ENCODE data around the gene ATP6V0A1.
"Not testable (repeated sequence)": the region's sequence is repeated elsewhere in the genome, so short reads cannot be mapped to it uniquely, and the experiment has no call there.

Gene ATP6V0A1

DNA sequence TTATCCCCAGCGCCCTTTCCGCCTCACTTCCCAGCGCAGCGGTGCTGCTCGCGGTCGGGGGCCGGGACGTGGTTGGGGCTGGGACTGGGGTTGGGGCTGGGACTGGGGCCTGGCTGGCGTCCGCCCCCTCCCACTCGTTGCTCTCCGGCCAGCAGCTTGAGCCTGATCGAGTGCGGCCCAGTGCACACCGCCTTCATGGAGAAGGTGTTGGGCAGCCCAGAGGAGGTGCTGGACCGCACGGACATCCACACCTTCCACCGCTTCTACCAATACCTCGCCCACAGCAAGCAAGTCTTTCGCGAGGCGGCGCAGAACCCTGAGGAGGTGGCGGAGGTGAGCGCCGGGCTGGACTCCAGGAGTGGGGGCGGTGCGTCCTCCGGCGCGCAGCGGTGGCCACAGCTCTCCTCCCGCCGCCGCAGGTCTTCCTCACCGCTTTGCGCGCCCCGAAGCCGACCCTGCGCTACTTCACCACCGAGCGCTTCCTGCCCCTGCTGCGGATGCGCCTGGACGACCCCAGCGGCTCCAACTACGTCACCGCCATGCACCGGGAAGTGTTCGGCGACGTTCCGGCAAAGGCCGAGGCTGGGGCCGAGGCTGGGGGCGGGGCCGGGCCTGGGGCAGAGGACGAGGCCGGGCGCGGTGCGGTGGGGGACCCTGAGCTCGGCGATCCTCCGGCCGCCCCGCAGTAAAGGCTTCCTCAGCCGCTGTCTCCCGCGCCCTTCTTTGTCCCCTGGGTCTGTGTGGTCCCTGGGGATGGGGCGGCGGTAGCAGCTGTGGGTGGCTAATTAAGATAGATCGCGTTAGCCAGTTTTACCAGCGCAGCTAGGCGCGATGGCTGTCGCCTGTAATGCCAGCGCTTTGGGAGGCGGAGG, 95.8 kb downstream of the ATP6V0A1 start:
- TF ChIP-seq, protein P1, sequence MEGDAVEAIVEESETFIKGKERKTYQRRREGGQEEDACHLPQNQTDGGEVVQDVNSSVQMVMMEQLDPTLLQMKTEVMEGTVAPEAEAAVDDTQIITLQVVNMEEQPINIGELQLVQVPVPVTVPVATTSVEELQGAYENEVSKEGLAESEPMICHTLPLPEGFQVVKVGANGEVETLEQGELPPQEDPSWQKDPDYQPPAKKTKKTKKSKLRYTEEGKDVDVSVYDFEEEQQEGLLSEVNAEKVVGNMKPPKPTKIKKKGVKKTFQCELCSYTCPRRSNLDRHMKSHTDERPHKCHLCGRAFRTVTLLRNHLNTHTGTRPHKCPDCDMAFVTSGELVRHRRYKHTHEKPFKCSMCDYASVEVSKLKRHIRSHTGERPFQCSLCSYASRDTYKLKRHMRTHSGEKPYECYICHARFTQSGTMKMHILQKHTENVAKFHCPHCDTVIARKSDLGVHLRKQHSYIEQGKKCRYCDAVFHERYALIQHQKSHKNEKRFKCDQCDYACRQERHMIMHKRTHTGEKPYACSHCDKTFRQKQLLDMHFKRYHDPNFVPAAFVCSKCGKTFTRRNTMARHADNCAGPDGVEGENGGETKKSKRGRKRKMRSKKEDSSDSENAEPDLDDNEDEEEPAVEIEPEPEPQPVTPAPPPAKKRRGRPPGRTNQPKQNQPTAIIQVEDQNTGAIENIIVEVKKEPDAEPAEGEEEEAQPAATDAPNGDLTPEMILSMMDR (IDR thresholded peaks at IDR 0.05; ENCODE audit: low read depth, low read length): no peak
- peak; percentile 67 to 83 for DNase-seq (ENCODE audit: low read depth in 2 of 2)
- H3K4me3 ChIP-seq (replicated peaks in 1 of 2; ENCODE audit: low read depth in 2 of 2, low read length in 2 of 2): peak overlapping the region; percentile 84 to 86

DNA sequence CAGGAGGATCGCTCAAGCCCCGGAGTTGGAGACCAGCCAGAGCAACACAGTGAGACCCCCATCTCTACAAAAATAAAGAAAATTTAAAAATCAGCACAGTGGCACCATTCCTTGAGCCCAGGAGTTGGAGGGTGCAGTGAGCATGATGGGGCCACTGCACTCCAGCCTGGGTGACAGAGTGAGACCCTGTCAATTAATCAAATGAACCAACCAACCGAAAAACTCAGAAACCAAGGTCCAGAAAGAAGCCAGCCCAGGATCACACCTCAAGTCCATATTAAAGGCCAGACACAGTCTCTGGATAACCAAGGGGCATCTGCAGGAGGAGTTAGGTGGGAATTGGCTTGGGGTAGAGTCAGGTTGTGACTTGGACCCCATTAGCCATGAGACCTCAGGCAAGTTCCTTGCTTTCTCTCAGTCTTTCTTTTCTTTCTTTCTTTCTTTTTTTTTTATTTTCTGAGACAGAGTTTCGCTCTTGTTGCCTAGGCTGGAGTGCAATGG, 96.5 kb downstream of the ATP6V0A1 start:
- TF ChIP-seq, protein P1 (IDR thresholded peaks at IDR 0.05; ENCODE audit: low read depth, low read length): no peak
- DNase-seq (ENCODE audit: low read depth in 2 of 2): no peak
- H3K4me3 ChIP-seq (replicated peaks in 1 of 2; ENCODE audit: low read depth in 2 of 2, low read length in 2 of 2): peak overlapping the region; percentile 84 to 86

DNA sequence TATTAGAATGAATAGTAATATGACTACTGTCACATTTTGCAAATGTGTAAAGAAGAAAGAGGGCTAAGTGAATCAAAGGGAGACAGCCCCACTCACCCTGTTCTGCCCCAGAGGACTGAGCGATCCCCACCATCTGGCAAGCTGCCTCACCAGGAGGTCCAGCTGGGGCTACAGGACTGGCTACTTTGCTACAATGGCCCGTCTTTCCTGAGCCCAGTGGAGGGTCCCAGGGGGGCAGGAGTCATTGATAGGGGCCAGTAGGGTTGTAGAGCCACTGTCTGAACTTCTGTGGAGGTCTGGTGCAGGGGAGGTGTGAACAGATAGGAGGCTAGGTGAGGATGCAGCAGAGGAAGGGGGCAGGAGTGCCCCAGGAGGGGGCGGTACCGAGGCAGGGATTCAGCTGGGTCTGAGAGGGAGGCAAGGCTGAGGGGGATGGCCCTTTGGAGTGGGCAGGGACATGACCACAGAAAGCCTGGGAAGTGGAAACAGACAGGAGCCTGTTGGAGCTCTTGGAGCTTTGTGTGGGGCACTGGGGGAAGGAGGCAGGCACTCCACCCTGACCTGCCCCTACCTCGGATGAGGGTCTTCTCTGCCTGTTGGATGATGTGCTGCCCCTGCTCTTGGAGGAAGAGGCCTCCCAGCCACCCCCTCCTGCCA, 97.4 kb downstream of the ATP6V0A1 start:
- TF ChIP-seq, protein P1 (IDR thresholded peaks at IDR 0.05; ENCODE audit: low read depth, low read length): peak; percentile 6
- not testable (repeated sequence) for DNase-seq (ENCODE audit: low read depth in 2 of 2); H3K4me3 ChIP-seq (replicated peaks in 1 of 2; ENCODE audit: low read depth in 2 of 2, low read length in 2 of 2)

DNA sequence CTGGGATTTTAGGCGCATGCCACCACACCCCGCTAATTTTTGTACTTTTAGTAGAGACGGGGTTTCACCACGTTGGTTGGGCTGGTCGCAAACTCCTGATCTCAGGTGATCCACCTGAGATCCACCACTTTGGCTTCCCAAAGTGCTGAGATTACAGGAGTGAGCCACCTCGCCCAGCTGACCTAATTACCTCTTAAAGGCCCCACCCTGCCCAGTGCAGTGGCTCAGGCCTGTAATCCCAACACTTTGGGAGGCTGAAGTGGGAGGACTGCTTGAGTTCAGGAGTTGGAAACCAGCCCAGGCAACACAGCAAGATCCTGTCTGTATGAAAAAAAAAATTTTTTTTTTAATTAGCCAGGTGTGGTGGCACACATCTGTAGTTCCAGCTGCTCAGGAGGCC, 100.4 kb downstream of the ATP6V0A1 start:
- TF ChIP-seq, protein P1 (IDR thresholded peaks at IDR 0.05; ENCODE audit: low read depth, low read length): no peak
- no peak for DNase-seq (ENCODE audit: low read depth in 2 of 2)

DNA sequence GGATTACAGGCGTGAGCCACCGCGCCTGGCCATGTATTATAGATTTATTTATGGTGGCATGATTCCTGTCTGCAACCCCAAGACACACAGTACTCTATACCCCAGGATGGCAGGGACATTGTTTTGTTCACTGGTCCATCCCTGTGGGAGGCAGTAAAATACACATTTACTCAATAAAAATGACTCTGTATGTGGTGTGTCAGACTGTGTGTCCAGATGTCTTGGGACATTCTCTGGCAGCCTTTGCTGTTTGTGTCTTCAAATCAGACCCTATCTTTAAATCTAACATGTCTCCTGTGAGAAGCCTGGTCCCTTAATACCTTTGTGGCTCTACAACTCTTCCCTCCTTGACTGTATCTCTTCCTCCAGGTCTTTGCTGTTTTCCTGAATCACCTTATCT, 101.6 kb downstream of the ATP6V0A1 start:
- DNase-seq (ENCODE audit: low read depth in 2 of 2): no peak
- H3K4me3 ChIP-seq (replicated peaks in 1 of 2; ENCODE audit: low read depth in 2 of 2, low read length in 2 of 2): no peak overlapping the region
- TF ChIP-seq, protein P1 (IDR thresholded peaks at IDR 0.05; ENCODE audit: low read depth, low read length): no peak

More for the DNA sequence above, 100.4 kb downstream of the ATP6V0A1 start:
- no peak overlapping the region for H3K4me3 ChIP-seq (replicated peaks in 1 of 2; ENCODE audit: low read depth in 2 of 2, low read length in 2 of 2)

DNA sequence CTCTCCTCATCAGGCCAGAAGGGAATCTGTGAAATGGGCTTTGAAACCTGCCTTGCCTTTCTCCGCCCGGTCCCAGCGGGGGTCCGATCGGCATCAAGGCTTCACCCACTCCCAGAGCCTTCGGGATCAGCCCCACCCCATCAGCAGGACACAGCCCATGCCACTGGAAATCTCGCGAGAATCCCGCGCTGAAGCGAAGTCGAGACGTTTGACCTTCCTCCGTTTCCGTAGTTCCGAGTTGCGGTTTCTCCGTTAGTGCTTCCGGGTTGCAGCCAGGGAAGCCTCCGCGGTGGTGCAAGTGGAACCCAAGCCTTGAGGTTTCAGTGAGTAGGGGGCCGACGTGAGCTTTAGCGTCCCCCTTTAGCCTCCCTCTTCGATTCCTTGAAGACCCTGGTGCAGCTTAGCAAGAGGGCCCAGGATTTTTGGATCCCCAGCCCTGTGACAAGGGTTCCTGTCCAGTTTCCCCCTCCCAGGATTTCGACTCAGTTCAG, 103.3 kb downstream of the ATP6V0A1 start, which contains the start of gene COASY:
Gene COASY, plus strand, starts transcription at position 252 of the 491 bp plus-strand sequence. CDS start 475 bp downstream, outside the sequence.
- peak within 1 kb of the TSS; percentile 90 to 91 for H3K4me3 ChIP-seq (replicated peaks in 1 of 2; ENCODE audit: low read depth in 2 of 2, low read length in 2 of 2)
- peak; percentile 98 to 99 for DNase-seq (ENCODE audit: low read depth in 2 of 2)
- TF ChIP-seq, protein P1 (IDR thresholded peaks at IDR 0.05; ENCODE audit: low read depth, low read length): no peak

All from cardiac fibroblast (primary cell).